H1 (cell line): ENCODE data around the gene TP63. TPM values are rescaled to one million over a fixed set of nuclear protein-coding genes. Genes with fewer than 3 reads are reported as not detected.

ENCODE experiments used
- FOSL1 ChIP-seq: IDR thresholded peaks from 2 replicates; pipeline ENCODE4 v1.6.1; 2011; ENCODE audit warnings: mild to moderate bottlenecking, low read depth, low read length, moderate library complexity; ENCODE audit not compliant: insufficient read depth
- POU5F1 ChIP-seq: IDR thresholded peaks from 2 replicates; pipeline ENCODE4 v1.6.1; 2011; ENCODE audit warnings: low read depth, mild to moderate bottlenecking, low read length, moderate library complexity
- polyA plus RNA-seq, 7 experiments: library from polyadenylated mRNA; depleted of rRNA in 3 of 7; stranded (reverse) in 5 of 7; unstranded in 2 of 7; fragments of >200 nt in 5 of 7; fragments of 200-250 nt in 2 of 7; gene quantifications; 1 replicate in 5 of 7; 2 replicates in 1 of 7; 4 replicates in 1 of 7; pipeline versions ENCODE4 v1.2.1 to v1.2.3, GENCODE V29; 2011 to 2013; ENCODE audit warnings: missing spikeins in 2 of 7, mixed read lengths in 2 of 7
- total RNA-seq: library from RNA; stranded (reverse); fragmentation: NEBNext Ultra II Directional; extraction: Animal tissue kit (Norgen Biotek cat#: 25700); gene quantifications from 2 replicates; pipeline ENCODE4 v1.2.1, GENCODE V29; 2021

Gene TP63
- total and polyA plus RNA-seq, 2 of the 8 experiments (the other 6 are each of a cell fraction or from before 2014, with no cell fraction given): not detected

DNA sequence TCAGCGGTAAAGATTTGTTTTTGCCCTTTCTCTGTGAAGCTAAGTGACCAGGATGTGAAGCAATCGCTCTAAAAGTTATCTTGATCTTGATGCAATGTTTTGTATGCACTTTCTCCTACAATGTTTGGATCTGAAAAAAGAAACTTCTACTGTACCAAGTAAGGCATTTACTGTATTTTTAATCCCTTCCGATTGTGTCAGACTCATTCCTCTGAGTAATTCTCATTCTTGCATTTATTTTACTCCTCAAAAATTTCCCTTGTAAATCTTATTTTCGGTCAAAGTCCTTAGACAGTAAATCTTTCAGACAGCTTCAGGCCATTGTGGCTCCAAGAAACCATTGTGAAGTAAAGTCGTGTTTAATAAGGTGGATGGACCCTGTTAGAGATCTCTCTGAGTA lies 141.9 kb downstream of the TP63 start (continued):
- no peak for TF ChIP-seq POU5F1
- TF ChIP-seq FOSL1: no peak
